OCI-LY1 (cell line): Measurements from ENCODE around the gene AGRP.

Experiments
- H2AFZ ChIP-seq: fragments of 200-600 bp; sonication (generic), shearing (Covaris generic); 2 replicates; pipeline ENCODE4 v1.6.0; 2014; ENCODE audit warnings: antibody characterized with exemption, mild to moderate bottlenecking, low read length
- H3F3A ChIP-seq: fragments of 200-600 bp; sonication (generic), shearing (Covaris generic); 2 replicates; pipeline ENCODE4 v1.6.0; 2014; ENCODE audit warnings: mild to moderate bottlenecking, antibody characterized with exemption, low read length, moderate library complexity; ENCODE audit not compliant: insufficient read depth
- H3K27ac ChIP-seq: fragments of 200-600 bp; sonication (generic); 2 replicates; pipeline ENCODE4 v1.5.1; 2014; ENCODE audit warnings: low read length, mixed run types, mild to moderate bottlenecking, low read depth; ENCODE audit not compliant: poor library complexity, severe bottlenecking
- H3K27me3 ChIP-seq: fragments of 200-600 bp; sonication (generic); 2 replicates; pipeline ENCODE4 v1.6.0; 2014; ENCODE audit warnings: antibody characterized with exemption, mild to moderate bottlenecking, low read length, moderate library complexity; ENCODE audit not compliant: insufficient read depth
- H3K36me3 ChIP-seq: fragments of 200-600 bp; sonication (generic); 2 replicates; pipeline ENCODE4 v1.6.1; 2014; ENCODE audit warnings: mild to moderate bottlenecking, antibody characterized with exemption, low read length, moderate library complexity, mixed read lengths; ENCODE audit not compliant: insufficient read depth
- H3K4me1 ChIP-seq: fragments of 200-600 bp; sonication (generic); 2 replicates; pipeline ENCODE4 v1.5.1; 2014; ENCODE audit warnings: mild to moderate bottlenecking, low read length, moderate library complexity; ENCODE audit not compliant: insufficient read depth, severe bottlenecking
- H3K4me2 ChIP-seq: fragments of 200-600 bp; sonication (generic), shearing (Covaris generic); 2 replicates; pipeline ENCODE4 v1.6.1; 2014; ENCODE audit warnings: low read length
- H3K4me3 ChIP-seq: fragments of 200-600 bp; sonication (generic); 2 replicates; pipeline ENCODE4 v1.5.1; 2014; ENCODE audit warnings: low read length, low read depth, mild to moderate bottlenecking, mixed read lengths; ENCODE audit not compliant: poor library complexity, severe bottlenecking
- H3K79me2 ChIP-seq: fragments of 200-600 bp; shearing (Covaris generic); 2 replicates; pipeline ENCODE4 v1.6.1; 2016; ENCODE audit warnings: mixed run types, low read length, mixed read lengths; ENCODE audit not compliant: insufficient read depth
- H3K9ac ChIP-seq: fragments of 200-600 bp; sonication (generic), shearing (Covaris generic); 2 replicates; pipeline ENCODE4 v1.6.1; 2014; ENCODE audit warnings: mild to moderate bottlenecking, low read length, mixed read lengths
- H3K9me2 ChIP-seq: fragments of 200-600 bp; sonication (generic), shearing (Covaris generic); 2 replicates; pipeline ENCODE4 v1.6.1; 2014; ENCODE audit warnings: low read depth, mild to moderate bottlenecking, low read length, mixed read lengths
- H3K9me3 ChIP-seq: fragments of 200-600 bp; shearing (Covaris generic); 2 replicates; pipeline ENCODE4 v1.6.1; 2014; ENCODE audit warnings: low read length, mixed read lengths
- H4K20me1 ChIP-seq: fragments of 200-600 bp; sonication (generic), shearing (Covaris generic); 2 replicates; pipeline ENCODE4 v1.6.0; 2016; ENCODE audit warnings: mild to moderate bottlenecking, low read length; ENCODE audit not compliant: insufficient read depth
- EZH2 ChIP-seq: fragments of 200-600 bp; sonication (generic), shearing (Covaris generic); IDR thresholded peaks from 2 replicates; pipeline ENCODE4 v1.8.0; 2017; ENCODE audit warnings: borderline replicate concordance, mixed run types, mild to moderate bottlenecking, antibody characterized with exemption, low read length, moderate library complexity, mixed read lengths
- TF ChIP-seq, protein P1 (sequence below): fragments of 200-600 bp; sonication (generic), shearing (Covaris generic); IDR thresholded peaks from 2 replicates; pipeline ENCODE4 v1.5.1; 2017; ENCODE audit warnings: mild to moderate bottlenecking, antibody characterized with exemption, low read length, moderate library complexity, mixed read lengths

The AGRP gene

DNA sequence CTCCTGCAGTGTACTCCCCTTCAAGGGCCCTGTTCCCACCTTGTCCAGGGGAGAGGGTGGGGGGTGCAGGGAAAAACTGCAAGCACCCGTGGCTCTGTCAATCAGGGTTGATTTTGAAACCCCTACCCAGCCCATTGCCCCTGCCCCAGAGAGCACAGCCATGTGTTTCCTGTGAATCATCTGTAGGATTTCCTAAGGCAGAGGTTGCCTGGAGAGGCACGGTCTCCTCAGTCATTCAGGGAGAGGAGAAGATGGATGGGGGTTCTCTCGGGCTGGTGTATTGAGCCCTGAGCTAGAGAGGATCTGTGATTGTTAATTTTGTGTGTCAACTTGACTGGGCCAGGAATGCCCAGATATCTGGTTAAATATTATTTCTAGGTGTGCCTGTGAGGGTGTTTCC lies 3.5 kb upstream of the AGRP start:
- Histone ChIP-seq H3K4me1 (peaks cover 35% of the 10 kb centered on the region), H3K27ac (no peak overlapping the region), H2AFZ (no peak overlapping the region), H3K4me2 (no peak overlapping the region), H3K9ac (no peak overlapping the region), H3K36me3 (peaks cover 33% of the 10 kb centered on the region; the same call in 1 of the 2 replicates), H4K20me1 (no peaks in the 10 kb centered on the region), H3K4me3 (no peak overlapping the region), H3K79me2 (0 out of 2 replicates have a peak, but pooled peaks cover 4% of the 10 kb centered on the region), H3F3A (peaks cover 5% of the 10 kb centered on the region; the same call in 1 of the 2 replicates), H3K27me3 (no peaks in the 10 kb centered on the region), H3K9me2 (no peaks in the 10 kb centered on the region), H3K9me3 (0 out of 2 replicates have a peak, but pooled peaks cover 3% of the 10 kb centered on the region)
- TF ChIP-seq, protein P1, sequence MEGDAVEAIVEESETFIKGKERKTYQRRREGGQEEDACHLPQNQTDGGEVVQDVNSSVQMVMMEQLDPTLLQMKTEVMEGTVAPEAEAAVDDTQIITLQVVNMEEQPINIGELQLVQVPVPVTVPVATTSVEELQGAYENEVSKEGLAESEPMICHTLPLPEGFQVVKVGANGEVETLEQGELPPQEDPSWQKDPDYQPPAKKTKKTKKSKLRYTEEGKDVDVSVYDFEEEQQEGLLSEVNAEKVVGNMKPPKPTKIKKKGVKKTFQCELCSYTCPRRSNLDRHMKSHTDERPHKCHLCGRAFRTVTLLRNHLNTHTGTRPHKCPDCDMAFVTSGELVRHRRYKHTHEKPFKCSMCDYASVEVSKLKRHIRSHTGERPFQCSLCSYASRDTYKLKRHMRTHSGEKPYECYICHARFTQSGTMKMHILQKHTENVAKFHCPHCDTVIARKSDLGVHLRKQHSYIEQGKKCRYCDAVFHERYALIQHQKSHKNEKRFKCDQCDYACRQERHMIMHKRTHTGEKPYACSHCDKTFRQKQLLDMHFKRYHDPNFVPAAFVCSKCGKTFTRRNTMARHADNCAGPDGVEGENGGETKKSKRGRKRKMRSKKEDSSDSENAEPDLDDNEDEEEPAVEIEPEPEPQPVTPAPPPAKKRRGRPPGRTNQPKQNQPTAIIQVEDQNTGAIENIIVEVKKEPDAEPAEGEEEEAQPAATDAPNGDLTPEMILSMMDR = no peak
- TF ChIP-seq EZH2 = no peak

- Histone ChIP-seq H3K4me3 (no peak overlapping the region), H2AFZ (no peak overlapping the region), H3K9ac (no peak overlapping the region), H3K9me2 (no peaks in the 10 kb centered on the region), H3K79me2 (peaks cover 18% of the 10 kb centered on the region), H3K4me2 (no peak overlapping the region), H4K20me1 (no peaks in the 10 kb centered on the region), H3K27me3 (no peaks in the 10 kb centered on the region), H3F3A (peaks cover 5% of the 10 kb centered on the region; the same call in 1 of the 2 replicates), H3K36me3 (peaks cover 25% of the 10 kb centered on the region; the same call in 1 of the 2 replicates), H3K27ac (no peak overlapping the region), H3K4me1 (peaks cover 37% of the 10 kb centered on the region), H3K9me3 (no peaks in the 10 kb centered on the region)
- TF ChIP-seq EZH2 = no peak
- TF ChIP-seq, protein P1 = no peak
Observed at GRCh38 chr16:67483731-67484525, 581 bp upstream of the AGRP start.

- no peak for TF ChIP-seq EZH2
- TF ChIP-seq, protein P1 = no peak
- Histone ChIP-seq H3K27me3 (no peaks in the 10 kb centered on the region), H3K9ac (peak overlapping the region; percentile 92), H4K20me1 (no peaks in the 10 kb centered on the region), H3K79me2 (peaks cover 28% of the 10 kb centered on the region), H3K9me3 (no peaks in the 10 kb centered on the region), H2AFZ (no peak overlapping the region), H3F3A (peaks cover 4% of the 10 kb centered on the region; the same call in 1 of the 2 replicates), H3K4me3 (peak overlapping the region; percentile 91), H3K27ac (peak overlapping the region; percentile 83), H3K36me3 (peaks cover 28% of the 10 kb centered on the region; the same call in 1 of the 2 replicates), H3K9me2 (no peaks in the 10 kb centered on the region), H3K4me2 (peak overlapping the region; percentile 93), H3K4me1 (peaks cover 29% of the 10 kb centered on the region)
Observed at GRCh38 chr16:67482233-67482924, 968 bp downstream of the AGRP start.
